IPS-18a (cell line): ENCODE results near the gene TTC5.
"Not testable (repeated sequence)": the region's sequence is repeated elsewhere in the genome, so short reads cannot be mapped to it uniquely, and the experiment has no call there.

Source experiments
- H3K27ac ChIP-seq: one replicate; pipeline ENCODE4 v1.5.1; 2013; ENCODE audit warnings: low read length
- H3K27me3 ChIP-seq: one replicate; pipeline ENCODE4 v1.6.1; 2013; ENCODE audit warnings: mild to moderate bottlenecking, low read length; ENCODE audit not compliant: control insufficient read depth, insufficient read depth
- H3K36me3 ChIP-seq: one replicate; pipeline ENCODE4 v1.6.1; 2013; ENCODE audit warnings: low read depth, low read length; ENCODE audit not compliant: control insufficient read depth
- H3K4me1 ChIP-seq: one replicate; pipeline ENCODE4 v1.6.1; 2013; ENCODE audit warnings: low read depth, low read length; ENCODE audit not compliant: control insufficient read depth
- H3K4me3 ChIP-seq: one replicate; pipeline ENCODE4 v1.5.1; 2013; ENCODE audit warnings: low read length
- H3K9ac ChIP-seq: one replicate; pipeline ENCODE4 v1.6.1; 2013; ENCODE audit warnings: mild to moderate bottlenecking, low read length, moderate library complexity
- H3K9me3 ChIP-seq: one replicate; pipeline ENCODE4 v1.6.1; 2013; ENCODE audit warnings: low read depth, low read length; ENCODE audit not compliant: control insufficient read depth

The TTC5 gene

DNA sequence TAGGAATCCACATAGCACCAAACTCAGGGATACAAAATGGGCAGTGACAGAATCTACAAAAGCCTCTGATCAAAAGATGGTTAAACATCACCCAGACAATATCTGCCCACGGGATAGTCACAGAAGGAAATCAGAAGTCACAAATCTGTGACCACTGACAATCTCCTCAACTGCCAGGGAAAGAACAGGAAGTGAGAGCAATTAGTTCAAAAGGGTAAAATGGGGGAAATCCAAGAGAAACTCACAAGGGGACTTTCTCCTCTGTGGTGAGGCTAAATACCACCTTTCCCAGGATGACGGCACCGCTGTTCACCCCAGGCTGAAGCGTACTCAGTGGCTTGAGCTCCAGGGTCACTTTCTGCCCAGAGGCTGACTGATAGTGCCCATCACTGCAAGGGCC lies 10.7 kb downstream of the TTC5 start:
- Histone ChIP-seq H3K27me3 (no peaks in the 10 kb centered on the region), H3K9ac (no peak overlapping the region), H3K4me1 (no peaks in the 10 kb centered on the region), H3K27ac (no peak overlapping the region), H3K9me3 (no peaks in the 10 kb centered on the region), H3K4me3 (no peak overlapping the region), H3K36me3 (peaks cover 51% of the 10 kb centered on the region)

DNA sequence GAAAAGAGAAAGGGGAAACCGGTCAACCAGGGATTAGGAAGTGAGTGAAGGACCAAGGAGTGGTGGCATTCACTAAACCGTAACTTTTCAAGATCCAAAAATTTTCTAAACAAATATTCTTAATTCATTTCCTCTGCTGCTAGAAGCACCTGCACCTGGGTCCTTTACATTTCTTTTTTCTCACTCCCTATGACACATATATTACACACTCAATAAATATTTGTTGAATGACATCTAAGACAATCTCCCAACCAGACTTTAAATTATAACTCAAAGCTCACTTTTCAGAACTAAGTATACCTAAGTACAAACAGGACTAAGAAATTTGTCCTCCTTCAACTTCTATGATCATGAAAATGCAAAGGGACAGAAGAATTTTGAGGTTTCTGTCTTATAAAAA lies 11.1 kb downstream of the TTC5 start:
- Histone ChIP-seq H3K9me3 (no peaks in the 10 kb centered on the region), H3K36me3 (peaks cover 51% of the 10 kb centered on the region), H3K4me1 (no peaks in the 10 kb centered on the region), H3K27me3 (no peaks in the 10 kb centered on the region), H3K27ac (no peak overlapping the region), H3K4me3 (no peak overlapping the region), H3K9ac (no peak overlapping the region)

DNA sequence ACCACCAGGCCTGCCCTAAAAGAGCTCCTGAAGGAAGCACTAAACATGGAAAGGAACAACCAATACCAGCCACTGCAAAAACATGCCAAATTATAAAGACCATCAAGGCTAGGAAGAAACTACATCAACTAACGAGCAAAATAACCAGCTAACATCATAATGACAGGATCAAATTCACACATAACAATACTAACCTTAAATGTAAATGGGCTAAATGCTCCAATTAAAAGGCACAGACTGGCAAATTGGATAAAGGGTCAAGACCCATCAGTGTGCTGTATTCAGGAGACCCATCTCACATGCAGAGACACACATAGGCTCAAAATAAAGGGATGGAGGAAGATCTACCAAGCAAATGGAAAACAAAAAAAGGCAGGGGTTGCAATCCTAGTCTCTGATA lies 23.8 kb downstream of the TTC5 start:
- not testable (repeated sequence) for H3K36me3 ChIP-seq, H3K9ac ChIP-seq, H3K4me3 ChIP-seq, H3K27me3 ChIP-seq, H3K9me3 ChIP-seq, H3K4me1 ChIP-seq, H3K27ac ChIP-seq

DNA sequence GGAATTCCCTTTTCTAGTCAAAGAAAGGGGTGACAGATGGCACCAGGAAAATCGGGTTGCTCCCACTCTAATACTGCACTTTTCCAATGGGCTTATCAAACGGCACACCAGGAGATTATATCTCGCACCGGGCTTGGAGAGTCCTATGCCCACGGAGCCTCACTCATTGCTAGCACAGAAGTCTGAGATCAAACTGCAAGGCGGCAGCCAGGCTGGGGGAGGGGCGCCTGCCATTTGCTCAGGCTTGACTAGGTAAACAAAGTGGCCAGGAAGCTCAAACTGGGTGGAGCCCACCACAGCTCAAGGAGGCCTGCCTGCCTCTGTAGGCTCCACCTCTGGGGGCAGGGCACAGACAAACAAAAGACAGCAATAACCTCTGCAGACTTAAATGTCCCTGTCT lies 25.5 kb downstream of the TTC5 start:
- not testable (repeated sequence) for H3K36me3 ChIP-seq, H3K9ac ChIP-seq, H3K27ac ChIP-seq, H3K4me3 ChIP-seq, H3K27me3 ChIP-seq, H3K4me1 ChIP-seq
- H3K9me3 ChIP-seq: peaks cover 12% of the 10 kb centered on the region

DNA sequence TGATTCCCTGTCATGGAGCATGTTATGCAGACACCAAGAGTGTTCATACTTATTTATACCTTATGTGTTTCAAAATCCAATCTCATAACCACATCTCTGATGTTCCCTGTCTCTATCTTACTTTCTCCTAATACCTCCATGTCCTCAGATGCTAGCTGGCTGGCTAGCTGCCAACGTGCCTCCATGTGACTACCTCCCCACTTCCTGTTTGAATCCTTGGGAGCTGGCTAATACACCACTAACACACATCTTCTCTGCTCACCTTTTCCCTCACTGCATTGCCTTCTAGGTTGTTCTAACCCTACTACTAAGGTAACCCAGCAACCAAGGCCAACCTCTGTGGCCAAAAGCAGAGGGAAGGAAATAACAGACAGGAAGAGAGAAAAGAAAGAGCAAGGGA lies 27.3 kb downstream of the TTC5 start:
- Histone ChIP-seq H3K9me3 (peaks cover 27% of the 10 kb centered on the region), H3K27ac (no peak overlapping the region), H3K9ac (no peak overlapping the region), H3K4me3 (no peak overlapping the region), H3K27me3 (no peaks in the 10 kb centered on the region), H3K36me3 (no peaks in the 10 kb centered on the region), H3K4me1 (no peaks in the 10 kb centered on the region)

DNA sequence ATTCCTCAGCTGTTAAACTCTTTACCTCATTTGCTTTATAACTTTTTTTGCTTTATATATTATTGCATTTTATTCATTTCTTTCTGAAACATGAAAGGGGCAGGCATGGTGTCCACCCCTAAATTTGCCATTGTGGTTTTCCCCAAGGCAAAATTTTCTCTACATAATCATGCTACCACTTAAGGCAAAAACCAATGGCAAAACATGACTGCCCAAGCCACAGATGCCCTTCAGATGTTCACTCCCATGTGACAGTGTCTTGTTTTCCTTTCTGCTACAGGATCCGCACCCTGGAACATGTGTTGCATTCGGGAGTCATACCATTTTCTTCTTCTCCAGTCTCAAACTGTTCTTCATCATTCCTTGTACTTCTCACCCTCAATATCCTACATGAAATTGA lies 28.3 kb downstream of the TTC5 start:
- Histone ChIP-seq H3K9me3 (peaks cover 37% of the 10 kb centered on the region), H3K9ac (no peak overlapping the region), H3K4me3 (no peak overlapping the region), H3K27ac (no peak overlapping the region), H3K36me3 (no peaks in the 10 kb centered on the region), H3K4me1 (no peaks in the 10 kb centered on the region), H3K27me3 (no peaks in the 10 kb centered on the region)

DNA sequence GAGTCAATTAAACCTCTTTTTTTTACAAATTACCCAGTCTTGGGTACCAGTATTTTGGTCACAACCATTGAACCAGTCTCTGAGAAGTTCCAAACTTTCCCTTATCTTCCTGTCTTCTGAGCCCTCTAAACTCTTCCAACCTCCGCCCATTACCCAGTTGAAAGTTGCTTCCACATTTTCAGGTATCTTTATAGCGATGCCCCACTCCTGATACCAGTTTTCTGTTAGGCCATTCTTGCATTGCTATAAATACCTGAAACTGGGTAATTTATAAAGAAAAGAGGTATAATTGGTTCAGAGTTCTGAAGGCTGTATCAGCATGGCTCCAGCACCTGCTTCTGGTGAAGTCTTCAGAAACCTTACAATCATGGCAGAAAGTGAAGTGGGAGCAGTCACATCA lies 31.7 kb downstream of the TTC5 start:
- no peaks in the 10 kb centered on the region for H3K27me3 ChIP-seq
- H3K9me3 ChIP-seq: peaks cover 57% of the 10 kb centered on the region
- no peaks in the 10 kb centered on the region for H3K4me1 ChIP-seq
- no peak overlapping the region for H3K27ac ChIP-seq
- H3K9ac ChIP-seq: no peak overlapping the region
- H3K4me3 ChIP-seq: no peak overlapping the region
- no peaks in the 10 kb centered on the region for H3K36me3 ChIP-seq

DNA sequence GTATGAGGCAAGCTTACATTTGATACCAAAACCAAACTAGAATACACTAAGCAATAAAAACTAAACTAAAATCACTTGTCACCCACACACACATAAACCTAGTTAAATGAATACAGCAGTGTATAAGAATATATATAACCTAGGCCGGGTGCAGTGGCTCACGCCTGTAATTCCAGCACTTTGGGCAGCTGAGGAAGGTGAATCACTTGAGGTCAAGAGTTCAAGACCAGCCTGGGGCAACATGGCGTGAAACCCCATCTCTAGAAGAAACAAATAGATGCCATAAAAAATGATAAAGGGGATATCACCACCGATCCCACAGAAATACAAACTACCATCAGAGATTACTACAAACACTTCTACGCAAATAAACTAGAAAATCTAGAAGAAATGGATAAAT lies 41.4 kb downstream of the TTC5 start:
- H3K4me3 ChIP-seq, H3K27ac ChIP-seq, H3K9ac ChIP-seq, H3K36me3 ChIP-seq, H3K27me3 ChIP-seq, H3K4me1 ChIP-seq: not testable (repeated sequence)
- H3K9me3 ChIP-seq: peaks cover 48% of the 10 kb centered on the region

DNA sequence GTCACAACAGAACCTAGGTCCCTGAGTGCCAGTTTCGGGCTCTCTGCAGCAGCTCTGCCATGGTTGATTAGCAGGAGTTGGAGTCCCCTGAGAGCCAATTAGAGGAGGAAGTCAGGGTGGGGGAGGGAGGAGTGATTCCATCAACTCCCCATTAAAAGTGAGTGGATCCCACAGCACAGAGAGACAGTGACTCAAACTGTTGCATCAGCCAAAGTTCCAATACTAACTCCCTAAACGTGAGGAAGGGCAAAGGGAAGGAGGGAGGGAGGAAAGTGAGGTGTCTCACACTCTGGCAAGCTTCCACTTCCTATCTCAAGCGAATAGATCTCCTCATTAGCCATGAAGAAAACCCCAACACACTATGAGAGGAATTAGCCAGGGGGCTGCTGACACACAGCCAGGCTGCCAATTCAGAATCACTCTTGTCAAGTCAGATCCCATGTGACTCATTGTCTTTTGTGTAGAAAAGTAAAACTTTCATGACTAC lies 43.1 kb downstream of the TTC5 start:
- Histone ChIP-seq H3K27me3 (no peaks in the 10 kb centered on the region), H3K36me3 (no peaks in the 10 kb centered on the region), H3K4me3 (no peak overlapping the region), H3K27ac (no peak overlapping the region), H3K9ac (no peak overlapping the region), H3K9me3 (peaks cover 53% of the 10 kb centered on the region), H3K4me1 (no peaks in the 10 kb centered on the region)

DNA sequence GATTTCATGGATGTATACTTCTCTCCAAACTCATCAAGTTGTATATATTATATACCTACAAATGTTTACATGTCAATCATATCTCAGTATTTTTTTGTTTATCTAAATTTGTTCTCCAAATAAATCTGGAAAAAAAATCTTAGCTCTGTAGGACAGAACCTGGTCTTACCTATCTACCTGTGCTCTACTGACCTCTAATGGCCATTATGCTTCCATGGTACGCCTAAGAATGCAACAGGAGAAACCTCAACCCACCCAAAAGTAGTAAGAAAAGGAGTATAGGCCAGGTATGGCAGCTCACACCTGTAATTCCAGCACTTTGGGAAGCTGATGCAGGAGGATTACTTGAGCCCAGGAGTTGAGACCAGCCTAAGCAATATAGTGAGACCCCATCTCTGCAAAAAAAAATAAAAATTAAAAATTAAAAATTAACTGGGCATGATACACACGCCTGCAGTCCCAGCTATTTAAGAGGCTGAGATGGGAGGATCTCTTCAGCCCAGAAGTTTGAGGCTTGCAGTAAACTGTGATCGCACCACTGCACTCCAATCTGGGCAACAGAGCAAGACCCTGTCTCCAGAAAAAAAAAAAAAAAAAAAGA lies 58.0 kb downstream of the TTC5 start:
- Histone ChIP-seq H3K4me1 (no peaks in the 10 kb centered on the region), H3K9me3 (peaks cover 55% of the 10 kb centered on the region), H3K27me3 (no peaks in the 10 kb centered on the region), H3K9ac (no peak overlapping the region), H3K4me3 (no peak overlapping the region), H3K27ac (no peak overlapping the region), H3K36me3 (no peaks in the 10 kb centered on the region)
